Measurements from ENCODE around the gene PCDH12. TPM values are rescaled to one million over a fixed set of nuclear protein-coding genes. Genes with fewer than 3 reads are reported as not detected.
A peak's percentile ranks its signal among the peaks of the same experiment; 100 is the strongest.

PCDH12 gene
- total RNA-seq, 1 experiment from 2014 or later, result not detected

GRCh38 chr5:142000704-142001484 is 42.9 kb upstream of the PCDH12 start:
- in situ Hi-C loops (cut with HindIII; ENCODE audit: low pct_unique_long_range_greater_than_20kb, low sequenced_read_pairs), result no loop called here
- H3K27ac ChIP-seq (ENCODE audit: low read length), result no peak overlapping the region
- no peak overlapping the region for H3K4me3 ChIP-seq (ENCODE audit: low read depth in 2 of 2, low read length in 2 of 2)
- ATAC-seq, result peak; percentile 71; the same call in 1 of the 2 replicates
- intact Hi-C loops (cut with micrococcal nuclease; ENCODE audit: unreplicated experiment), result no loop called here
- no peak for DNase-seq (ENCODE audit: low read depth, low spot score)
- no peaks in the 10 kb centered on the region for H3K27me3 ChIP-seq (ENCODE audit: control insufficient read depth, insufficient read depth, low read length)
- TF ChIP-seq POLR2AphosphoS5 (IDR thresholded peaks at IDR 0.05; ENCODE audit: low read depth, low read length), result no peak
- TF ChIP-seq, protein P1, sequence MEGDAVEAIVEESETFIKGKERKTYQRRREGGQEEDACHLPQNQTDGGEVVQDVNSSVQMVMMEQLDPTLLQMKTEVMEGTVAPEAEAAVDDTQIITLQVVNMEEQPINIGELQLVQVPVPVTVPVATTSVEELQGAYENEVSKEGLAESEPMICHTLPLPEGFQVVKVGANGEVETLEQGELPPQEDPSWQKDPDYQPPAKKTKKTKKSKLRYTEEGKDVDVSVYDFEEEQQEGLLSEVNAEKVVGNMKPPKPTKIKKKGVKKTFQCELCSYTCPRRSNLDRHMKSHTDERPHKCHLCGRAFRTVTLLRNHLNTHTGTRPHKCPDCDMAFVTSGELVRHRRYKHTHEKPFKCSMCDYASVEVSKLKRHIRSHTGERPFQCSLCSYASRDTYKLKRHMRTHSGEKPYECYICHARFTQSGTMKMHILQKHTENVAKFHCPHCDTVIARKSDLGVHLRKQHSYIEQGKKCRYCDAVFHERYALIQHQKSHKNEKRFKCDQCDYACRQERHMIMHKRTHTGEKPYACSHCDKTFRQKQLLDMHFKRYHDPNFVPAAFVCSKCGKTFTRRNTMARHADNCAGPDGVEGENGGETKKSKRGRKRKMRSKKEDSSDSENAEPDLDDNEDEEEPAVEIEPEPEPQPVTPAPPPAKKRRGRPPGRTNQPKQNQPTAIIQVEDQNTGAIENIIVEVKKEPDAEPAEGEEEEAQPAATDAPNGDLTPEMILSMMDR (IDR thresholded peaks at IDR 0.05), result peak; percentile 64
- ChIA-PET CTCF (interaction anchor here (0.5 to 1.0 kb wide), 7 partner anchors 11 to 1767 kb away, joined by 3 to 6 read pairs (median 4); no protein-coding TSS in a partner anchor), POLR2A (interaction anchor here (0.5 kb wide), 2 partner anchors 18 to 142 kb away, joined by 3 to 4 read pairs; no protein-coding TSS in a partner anchor)
- no peaks in the 10 kb centered on the region for H3K4me1 ChIP-seq (ENCODE audit: control insufficient read depth, insufficient read depth, low read length)
- no TSS peak for BruUV-seq (replicated peaks)
- H3K9me3 ChIP-seq (ENCODE audit: control insufficient read depth, insufficient read depth, low read depth, low read length), result no peaks in the 10 kb centered on the region
- peaks cover 29% of the 10 kb centered on the region for H3K36me3 ChIP-seq (ENCODE audit: control insufficient read depth, insufficient read depth, low read length)

GRCh38 chr5:142000173-142000572 is 42.2 kb upstream of the PCDH12 start:
- H3K27me3 ChIP-seq (ENCODE audit: control insufficient read depth, insufficient read depth, low read length), result no peaks in the 10 kb centered on the region
- no peak for DNase-seq (ENCODE audit: low read depth, low spot score)
- H3K36me3 ChIP-seq (ENCODE audit: control insufficient read depth, insufficient read depth, low read length), result peaks cover 22% of the 10 kb centered on the region
- ATAC-seq, result no peak
- TF ChIP-seq, protein P1 (IDR thresholded peaks at IDR 0.05), result no peak
- TF ChIP-seq REST (IDR thresholded peaks at IDR 0.05; ENCODE audit: insufficient read depth in 1 of 2, low read depth in 2 of 2, low read length in 1 of 2), result no peak
- no peak for TF ChIP-seq POLR2AphosphoS5 (IDR thresholded peaks at IDR 0.05; ENCODE audit: low read depth, low read length)
- no peak for TF ChIP-seq TCF7L2 (IDR thresholded peaks at IDR 0.05; ENCODE audit: low read depth, low read length)
- TF ChIP-seq SIN3A (IDR thresholded peaks at IDR 0.05; ENCODE audit: borderline replicate concordance, insufficient read depth, low read depth, low read length), result no peak
- H3K4me1 ChIP-seq (ENCODE audit: control insufficient read depth, insufficient read depth, low read length), result no peaks in the 10 kb centered on the region
- H3K9me3 ChIP-seq (ENCODE audit: control insufficient read depth, insufficient read depth, low read depth, low read length), result no peaks in the 10 kb centered on the region
- no peak overlapping the region for H3K4me3 ChIP-seq (ENCODE audit: low read depth in 2 of 2, low read length in 2 of 2)
- POLR2A ChIA-PET, result interaction anchor here (0.5 kb wide), 1 partner anchor 143 kb away, joined by 4 read pairs; no protein-coding TSS in a partner anchor
- CTCF ChIA-PET, result interaction anchor here (0.5 to 1.0 kb wide), 5 partner anchors 10 to 1767 kb away, joined by 3 to 6 read pairs (median 3); no protein-coding TSS in a partner anchor
- BruUV-seq (replicated peaks), result no TSS peak
- in situ Hi-C loops (cut with HindIII; ENCODE audit: low pct_unique_long_range_greater_than_20kb, low sequenced_read_pairs), result no loop called here
- no peak overlapping the region for H3K27ac ChIP-seq (ENCODE audit: low read length)
- intact Hi-C loops (cut with micrococcal nuclease; ENCODE audit: unreplicated experiment), result no loop called here

Measured in Panc1 (cell line).